Parathyroid adenoma (tissue), 2 donors: Measurements from ENCODE around the gene PCDHA4.
"Not testable (repeated sequence)": the region's sequence is repeated elsewhere in the genome, so short reads cannot be mapped to it uniquely, and the experiment has no call there.

Source experiments
- H2AFZ ChIP-seq: fragments of 300-600 bp; sonication (generic); one replicate; pipeline ENCODE4 v1.7.0; 2017; ENCODE audit warnings: antibody characterized with exemption, mild to moderate bottlenecking
- H3K27ac ChIP-seq: fragments of 300-600 bp; sonication (generic); one replicate; pipeline ENCODE4 v1.7.0; 2017
- H3K27me3 ChIP-seq: fragments of 300-600 bp; sonication (generic); one replicate; pipeline ENCODE4 v1.7.0; 2017; ENCODE audit warnings: low read length; ENCODE audit not compliant: control insufficient read depth, insufficient read depth
- H3K36me3 ChIP-seq: fragments of 300-600 bp; sonication (generic); one replicate; pipeline ENCODE4 v1.7.0; 2017; ENCODE audit warnings: low read length; ENCODE audit not compliant: control insufficient read depth, insufficient read depth
- H3K4me1 ChIP-seq: fragments of 300-600 bp; sonication (generic); one replicate; pipeline ENCODE4 v1.7.0; 2017; ENCODE audit warnings: control low read depth
- H3K4me2 ChIP-seq: fragments of 300-600 bp; sonication (generic); one replicate; pipeline ENCODE4 v1.7.0; 2017; ENCODE audit warnings: low read length
- H3K4me3 ChIP-seq: fragments of 300-600 bp; sonication (generic); one replicate; pipeline ENCODE4 v1.7.0; 2017; ENCODE audit warnings: low read depth, low read length
- H3K79me2 ChIP-seq: fragments of 300-600 bp; sonication (generic); one replicate; pipeline ENCODE4 v1.7.0; 2017; ENCODE audit warnings: control low read depth
- H3K9ac ChIP-seq: fragments of 300-600 bp; sonication (generic); one replicate; pipeline ENCODE4 v1.7.0; 2017; ENCODE audit warnings: mild to moderate bottlenecking
- H3K9me3 ChIP-seq: fragments of 300-600 bp; sonication (generic); one replicate; pipeline ENCODE4 v1.7.0; 2017; ENCODE audit warnings: low read length; ENCODE audit not compliant: control insufficient read depth
- TF ChIP-seq, protein P1 (sequence below): fragments of 300-600 bp; sonication (generic); IDR thresholded peaks from one replicate; pipeline ENCODE4 v1.7.0; 2017; ENCODE audit warnings: antibody characterized with exemption, mild to moderate bottlenecking
- donor health status: primary hyperparathyroidism.

Gene PCDHA4

DNA sequence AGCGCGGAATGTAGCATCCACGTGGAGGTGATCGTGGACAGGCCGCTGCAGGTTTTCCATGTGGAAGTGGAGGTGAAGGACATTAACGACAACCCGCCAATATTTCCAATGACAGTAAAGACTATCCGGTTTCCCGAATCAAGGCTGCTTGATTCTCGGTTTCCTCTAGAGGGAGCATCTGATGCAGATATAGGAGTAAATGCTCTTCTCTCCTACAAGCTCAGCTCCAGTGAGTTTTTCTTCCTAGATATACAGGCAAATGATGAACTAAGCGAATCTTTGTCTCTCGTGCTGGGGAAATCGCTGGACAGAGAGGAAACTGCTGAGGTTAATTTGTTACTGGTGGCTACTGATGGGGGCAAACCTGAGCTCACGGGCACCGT is 11.6 kb upstream of the PCDHA4 start:
- H3K4me1 ChIP-seq, result no peaks in the 10 kb centered on the region
- no peaks in the 10 kb centered on the region for H3K79me2 ChIP-seq
- peaks cover 4% of the 10 kb centered on the region for H3K9me3 ChIP-seq
- no peak overlapping the region for H3K9ac ChIP-seq
- no peak overlapping the region for H3K4me3 ChIP-seq
- TF ChIP-seq, protein P1, sequence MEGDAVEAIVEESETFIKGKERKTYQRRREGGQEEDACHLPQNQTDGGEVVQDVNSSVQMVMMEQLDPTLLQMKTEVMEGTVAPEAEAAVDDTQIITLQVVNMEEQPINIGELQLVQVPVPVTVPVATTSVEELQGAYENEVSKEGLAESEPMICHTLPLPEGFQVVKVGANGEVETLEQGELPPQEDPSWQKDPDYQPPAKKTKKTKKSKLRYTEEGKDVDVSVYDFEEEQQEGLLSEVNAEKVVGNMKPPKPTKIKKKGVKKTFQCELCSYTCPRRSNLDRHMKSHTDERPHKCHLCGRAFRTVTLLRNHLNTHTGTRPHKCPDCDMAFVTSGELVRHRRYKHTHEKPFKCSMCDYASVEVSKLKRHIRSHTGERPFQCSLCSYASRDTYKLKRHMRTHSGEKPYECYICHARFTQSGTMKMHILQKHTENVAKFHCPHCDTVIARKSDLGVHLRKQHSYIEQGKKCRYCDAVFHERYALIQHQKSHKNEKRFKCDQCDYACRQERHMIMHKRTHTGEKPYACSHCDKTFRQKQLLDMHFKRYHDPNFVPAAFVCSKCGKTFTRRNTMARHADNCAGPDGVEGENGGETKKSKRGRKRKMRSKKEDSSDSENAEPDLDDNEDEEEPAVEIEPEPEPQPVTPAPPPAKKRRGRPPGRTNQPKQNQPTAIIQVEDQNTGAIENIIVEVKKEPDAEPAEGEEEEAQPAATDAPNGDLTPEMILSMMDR, result no peak
- no peak overlapping the region for H2AFZ ChIP-seq
- H3K4me2 ChIP-seq, result no peak overlapping the region
- no peaks in the 10 kb centered on the region for H3K27me3 ChIP-seq
- peaks cover 4% of the 10 kb centered on the region for H3K36me3 ChIP-seq
- no peak overlapping the region for H3K27ac ChIP-seq

DNA sequence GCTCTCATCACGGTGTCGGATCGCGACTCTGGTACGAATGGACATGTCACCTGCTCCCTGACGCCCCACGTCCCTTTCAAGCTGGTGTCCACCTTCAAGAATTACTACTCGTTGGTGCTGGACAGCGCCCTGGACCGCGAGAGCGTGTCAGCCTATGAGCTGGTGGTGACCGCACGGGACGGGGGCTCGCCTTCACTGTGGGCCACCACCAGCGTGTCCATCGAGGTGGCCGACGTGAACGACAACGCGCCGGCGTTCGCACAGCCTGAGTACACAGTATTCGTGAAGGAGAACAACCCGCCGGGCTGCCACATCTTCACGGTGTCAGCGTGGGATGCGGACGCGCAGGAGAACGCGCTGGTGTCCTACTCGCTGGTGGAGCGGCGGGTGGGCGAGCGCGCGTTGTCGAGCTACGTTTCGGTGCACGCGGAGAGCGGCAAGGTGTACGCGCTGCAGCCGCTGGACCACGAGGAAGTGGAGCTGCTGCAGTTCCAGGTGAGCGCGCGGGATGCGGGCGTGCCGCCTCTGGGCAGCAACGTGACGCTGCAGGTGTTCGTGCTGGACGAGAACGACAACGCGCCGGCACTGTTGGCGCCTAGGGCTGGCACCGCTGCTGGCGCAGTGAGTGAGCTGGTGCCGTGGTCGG is 10.7 kb upstream of the PCDHA4 start:
- H3K9ac ChIP-seq, H3K9me3 ChIP-seq, H3K79me2 ChIP-seq, H3K4me1 ChIP-seq, H3K4me2 ChIP-seq, H3K27ac ChIP-seq, H3K27me3 ChIP-seq, H3K4me3 ChIP-seq, H3K36me3 ChIP-seq, H2AFZ ChIP-seq: not testable (repeated sequence)

DNA sequence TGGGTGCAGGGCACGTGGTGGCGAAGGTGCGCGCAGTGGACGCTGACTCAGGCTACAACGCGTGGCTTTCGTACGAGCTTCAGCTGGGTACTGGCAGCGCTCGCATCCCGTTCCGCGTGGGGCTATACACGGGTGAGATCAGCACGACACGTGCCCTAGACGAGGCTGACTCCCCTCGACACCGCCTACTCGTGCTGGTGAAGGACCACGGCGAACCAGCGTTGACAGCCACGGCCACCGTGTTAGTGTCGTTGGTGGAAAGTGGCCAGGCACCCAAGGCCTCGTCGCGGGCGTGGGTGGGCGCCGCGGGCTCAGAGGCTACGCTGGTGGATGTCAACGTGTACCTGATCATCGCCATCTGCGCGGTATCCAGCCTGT is 10.2 kb upstream of the PCDHA4 start:
- H3K27me3 ChIP-seq, result no peaks in the 10 kb centered on the region
- no peak overlapping the region for H2AFZ ChIP-seq
- H3K36me3 ChIP-seq, result peaks cover 4% of the 10 kb centered on the region
- TF ChIP-seq, protein P1, result no peak
- H3K4me1 ChIP-seq, result no peaks in the 10 kb centered on the region
- H3K79me2 ChIP-seq, result no peaks in the 10 kb centered on the region
- H3K4me3 ChIP-seq, result no peak overlapping the region
- no peak overlapping the region for H3K27ac ChIP-seq
- peaks cover 4% of the 10 kb centered on the region for H3K9me3 ChIP-seq
- H3K9ac ChIP-seq, result no peak overlapping the region
- no peak overlapping the region for H3K4me2 ChIP-seq

DNA sequence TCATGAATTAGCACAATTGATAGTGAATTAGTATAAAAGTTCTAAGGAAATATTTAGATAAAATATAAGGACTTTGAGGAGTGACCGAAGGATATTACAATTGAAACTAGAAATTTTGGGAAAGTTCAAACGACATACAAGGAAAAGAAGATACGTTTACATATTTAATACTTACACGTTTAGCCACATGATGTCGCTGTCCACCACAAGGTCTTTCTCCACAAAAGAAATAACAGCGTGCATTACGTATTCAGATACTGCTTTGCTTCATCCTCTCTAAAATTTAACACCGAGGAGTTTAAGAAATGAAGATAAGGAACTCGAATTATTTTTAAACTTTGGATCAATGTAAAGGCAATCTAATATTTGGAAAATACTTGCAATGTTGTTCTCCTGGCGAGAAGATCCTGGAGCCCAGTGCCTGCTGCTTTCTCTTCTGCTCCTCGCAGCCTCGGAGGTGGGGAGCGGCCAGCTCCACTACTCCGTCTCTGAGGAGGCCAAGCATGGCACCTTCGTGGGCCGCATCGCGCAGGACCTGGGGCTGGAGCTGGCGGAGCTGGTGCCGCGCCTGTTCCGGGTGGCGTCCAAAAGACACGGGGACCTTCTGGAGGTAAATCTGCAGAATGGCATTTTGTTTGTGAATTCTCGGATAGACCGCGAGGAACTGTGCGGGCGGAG is 5.9 kb upstream of the PCDHA4 start, which contains the start of gene PCDHA3:
PCDHA3 (plus strand) TSS at position 242 of the 678 bp plus-strand sequence.
- Histone ChIP-seq H2AFZ (no peak within 1 kb of the TSS), H3K4me3 (no peak within 1 kb of the TSS), H3K9me3 (peaks cover 4% of the 10 kb centered on the region), H3K4me1 (no peaks in the 10 kb centered on the region), H3K9ac (no peak within 1 kb of the TSS), H3K27ac (no peak within 1 kb of the TSS), H3K36me3 (peaks cover 4% of the 10 kb centered on the region), H3K4me2 (no peak within 1 kb of the TSS), H3K27me3 (no peaks in the 10 kb centered on the region), H3K79me2 (no peaks in the 10 kb centered on the region)
- TF ChIP-seq, protein P1, result no peak

DNA sequence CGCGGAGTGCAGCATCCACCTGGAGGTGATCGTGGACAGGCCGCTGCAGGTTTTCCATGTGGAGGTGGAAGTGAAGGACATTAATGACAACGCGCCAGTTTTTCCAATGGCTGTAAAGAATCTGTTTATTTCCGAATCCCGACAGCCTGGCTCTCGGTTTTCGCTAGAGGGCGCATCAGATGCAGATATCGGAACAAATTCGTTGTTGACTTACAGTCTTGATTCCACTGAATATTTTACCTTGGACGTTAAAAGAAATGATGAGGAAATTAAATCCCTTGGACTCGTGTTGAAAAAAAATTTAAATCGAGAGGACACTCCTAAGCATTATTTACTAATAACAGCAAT is 5.4 kb upstream of the PCDHA4 start:
- Histone ChIP-seq H3K27ac (no peak overlapping the region), H3K36me3 (peaks cover 4% of the 10 kb centered on the region), H2AFZ (no peak overlapping the region), H3K4me3 (no peak overlapping the region), H3K4me1 (no peaks in the 10 kb centered on the region), H3K9ac (no peak overlapping the region), H3K4me2 (no peak overlapping the region), H3K9me3 (peaks cover 4% of the 10 kb centered on the region), H3K79me2 (no peaks in the 10 kb centered on the region), H3K27me3 (no peaks in the 10 kb centered on the region)
- TF ChIP-seq, protein P1, result no peak

DNA sequence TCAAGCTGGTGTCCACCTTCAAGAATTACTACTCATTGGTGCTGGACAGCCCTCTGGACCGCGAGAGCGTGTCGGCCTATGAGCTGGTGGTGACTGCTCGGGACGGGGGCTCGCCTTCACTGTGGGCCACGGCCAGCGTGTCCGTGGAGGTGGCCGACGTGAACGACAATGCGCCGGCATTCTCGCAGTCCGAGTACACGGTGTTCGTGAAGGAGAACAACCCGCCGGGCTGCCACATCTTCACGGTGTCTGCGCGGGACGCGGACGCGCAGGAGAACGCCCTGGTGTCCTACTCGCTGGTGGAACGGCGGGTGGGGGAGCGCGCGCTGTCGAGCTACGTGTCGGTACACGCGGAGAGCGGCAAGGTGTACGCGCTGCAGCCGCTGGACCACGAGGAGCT is 4.5 kb upstream of the PCDHA4 start:
- not testable (repeated sequence) for H3K27ac ChIP-seq, H3K9ac ChIP-seq, H3K4me3 ChIP-seq, H3K4me2 ChIP-seq, H3K79me2 ChIP-seq, H3K27me3 ChIP-seq, H2AFZ ChIP-seq, H3K9me3 ChIP-seq, H3K36me3 ChIP-seq, H3K4me1 ChIP-seq
